Right atrium auricular region (tissue), 2 donors: ENCODE data around the gene TM4SF18. TPM values are rescaled to one million over a fixed set of nuclear protein-coding genes. Genes with fewer than 3 reads are reported as not detected.

ENCODE experiments used
- DNase-seq: peaks from one replicate; pipeline ENCODE4 v3.0.0-alpha.2; 2019; ENCODE audit warnings: low spot score
- H3K27ac ChIP-seq, 2 donors: fragments of 200-600 bp; sonication (generic); 1 replicate in 1 of 2; 2 replicates in 1 of 2; pipeline ENCODE4 v1.5.1; 2016 to 2019
- H3K27me3 ChIP-seq, 2 donors: fragments of 200-600 bp; sonication (generic); one replicate each; pipeline versions ENCODE4 v1.5.1 to v1.6.0; 2017 to 2019
- H3K36me3 ChIP-seq: fragments of 200-600 bp; sonication (generic); one replicate; pipeline ENCODE4 v1.5.1; 2016
- H3K4me1 ChIP-seq, 2 donors: fragments of 200-600 bp; sonication (generic); one replicate each; pipeline versions ENCODE4 v1.5.1 to v1.6.0; 2017 to 2019
- H3K4me3 ChIP-seq, 2 donors: fragments of 200-600 bp; sonication (generic); 1 replicate in 1 of 2; 2 replicates in 1 of 2; pipeline ENCODE4 v1.5.1; 2017 to 2019; ENCODE audit warnings: mild to moderate bottlenecking in 1 of 2, moderate library complexity in 1 of 2
- H3K9me3 ChIP-seq, 2 donors: fragments of 200-600 bp; sonication (generic); one replicate each; pipeline ENCODE4 v1.5.1; 2019
- total RNA-seq, 2 donors: library from RNA; depleted of rRNA; stranded (reverse); fragments of >200 nt; gene quantifications; one replicate each; pipeline ENCODE4 v1.1.0, GENCODE V29; 2016
- TF ChIP-seq, protein P1 (sequence below), 2 donors: fragments of 200-600 bp; sonication (generic); IDR thresholded peaks; one replicate each; pipeline ENCODE4 v1.5.1; 2019; ENCODE audit warnings: antibody characterized with exemption in 2 of 2

The TM4SF18 gene
- total RNA-seq, 2 donors from 2014 or later = 6.7 to 13.8 TPM

DNA sequence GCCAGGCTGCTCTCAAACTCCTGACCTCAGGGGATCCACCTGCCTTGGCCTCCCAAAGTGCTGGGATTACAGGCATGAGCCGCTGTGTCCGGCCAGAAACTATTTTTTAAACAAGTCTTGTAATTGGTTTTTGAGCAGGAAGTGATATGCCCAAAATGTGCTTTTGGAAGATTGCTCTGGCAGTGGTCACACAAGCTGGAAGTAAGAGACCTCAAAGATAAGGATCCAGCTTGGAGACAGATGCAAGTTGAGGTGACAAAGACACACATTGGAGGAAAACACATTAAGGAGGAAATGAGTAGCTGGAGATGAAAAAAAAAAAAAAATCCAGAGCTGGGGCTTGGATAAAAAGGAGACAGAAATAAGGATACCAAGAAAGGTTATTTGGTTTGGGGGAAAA lies 6.3 kb downstream of the TM4SF18 start:
- Histone ChIP-seq H3K9me3 (no peaks in the 10 kb centered on the region), H3K27me3 (no peaks in the 10 kb centered on the region), H3K4me3 (no peak overlapping the region), H3K36me3 (no peaks in the 10 kb centered on the region), H3K27ac (no peak overlapping the region), H3K4me1 (no peaks in the 10 kb centered on the region)
- TF ChIP-seq, protein P1, sequence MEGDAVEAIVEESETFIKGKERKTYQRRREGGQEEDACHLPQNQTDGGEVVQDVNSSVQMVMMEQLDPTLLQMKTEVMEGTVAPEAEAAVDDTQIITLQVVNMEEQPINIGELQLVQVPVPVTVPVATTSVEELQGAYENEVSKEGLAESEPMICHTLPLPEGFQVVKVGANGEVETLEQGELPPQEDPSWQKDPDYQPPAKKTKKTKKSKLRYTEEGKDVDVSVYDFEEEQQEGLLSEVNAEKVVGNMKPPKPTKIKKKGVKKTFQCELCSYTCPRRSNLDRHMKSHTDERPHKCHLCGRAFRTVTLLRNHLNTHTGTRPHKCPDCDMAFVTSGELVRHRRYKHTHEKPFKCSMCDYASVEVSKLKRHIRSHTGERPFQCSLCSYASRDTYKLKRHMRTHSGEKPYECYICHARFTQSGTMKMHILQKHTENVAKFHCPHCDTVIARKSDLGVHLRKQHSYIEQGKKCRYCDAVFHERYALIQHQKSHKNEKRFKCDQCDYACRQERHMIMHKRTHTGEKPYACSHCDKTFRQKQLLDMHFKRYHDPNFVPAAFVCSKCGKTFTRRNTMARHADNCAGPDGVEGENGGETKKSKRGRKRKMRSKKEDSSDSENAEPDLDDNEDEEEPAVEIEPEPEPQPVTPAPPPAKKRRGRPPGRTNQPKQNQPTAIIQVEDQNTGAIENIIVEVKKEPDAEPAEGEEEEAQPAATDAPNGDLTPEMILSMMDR (IDR thresholded peaks at IDR 0.05) = no peak
- no peak for DNase-seq

DNA sequence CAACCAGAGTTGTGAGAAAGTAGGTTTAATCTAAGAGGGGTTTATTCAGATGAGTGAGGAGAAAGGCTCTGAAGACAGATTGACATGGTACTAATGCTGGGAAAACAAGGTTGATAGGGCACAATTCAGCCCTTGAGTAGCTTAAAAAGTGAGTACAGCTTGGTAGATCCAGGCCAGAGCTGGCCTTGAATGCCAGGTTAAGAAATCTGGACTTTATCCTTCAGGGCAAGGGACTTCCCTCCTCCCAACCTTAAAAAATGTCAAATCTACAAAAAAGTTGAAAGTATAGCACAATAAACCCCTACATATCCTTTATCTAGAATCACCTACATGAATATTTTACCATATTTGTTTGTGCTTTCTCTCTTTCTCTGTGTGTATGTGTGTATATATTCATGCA lies 7.9 kb downstream of the TM4SF18 start:
- TF ChIP-seq, protein P1 (IDR thresholded peaks at IDR 0.05) = no peak
- no peaks in the 10 kb centered on the region for H3K36me3 ChIP-seq
- H3K4me3 ChIP-seq = no peak overlapping the region
- no peaks in the 10 kb centered on the region for H3K4me1 ChIP-seq
- DNase-seq = no peak
- H3K27ac ChIP-seq = no peak overlapping the region
- no peaks in the 10 kb centered on the region for H3K9me3 ChIP-seq
- H3K27me3 ChIP-seq = no peaks in the 10 kb centered on the region

DNA sequence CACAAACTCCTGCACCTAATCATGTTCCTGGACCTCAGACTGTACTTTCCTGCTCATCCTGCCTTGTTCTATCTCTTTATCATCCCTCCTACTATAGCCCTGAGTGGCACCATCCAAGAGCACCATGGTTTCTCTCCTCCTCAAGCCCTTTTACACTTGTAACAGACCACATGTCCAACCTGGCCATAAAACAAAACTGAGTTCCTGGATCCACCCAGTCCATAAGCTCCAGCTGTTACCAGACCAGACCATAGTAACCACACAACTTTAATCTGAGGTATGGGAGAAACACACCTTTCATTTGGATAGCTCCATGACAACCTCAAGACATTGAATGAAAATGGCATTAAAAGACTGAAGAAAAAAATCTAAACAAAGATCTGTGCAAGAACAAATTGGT lies 9.1 kb downstream of the TM4SF18 start:
- DNase-seq = no peak
- Histone ChIP-seq H3K4me3 (no peak overlapping the region), H3K9me3 (no peaks in the 10 kb centered on the region), H3K27me3 (no peaks in the 10 kb centered on the region), H3K36me3 (no peaks in the 10 kb centered on the region), H3K4me1 (no peaks in the 10 kb centered on the region), H3K27ac (no peak overlapping the region)
- TF ChIP-seq, protein P1 (IDR thresholded peaks at IDR 0.05) = no peak

DNA sequence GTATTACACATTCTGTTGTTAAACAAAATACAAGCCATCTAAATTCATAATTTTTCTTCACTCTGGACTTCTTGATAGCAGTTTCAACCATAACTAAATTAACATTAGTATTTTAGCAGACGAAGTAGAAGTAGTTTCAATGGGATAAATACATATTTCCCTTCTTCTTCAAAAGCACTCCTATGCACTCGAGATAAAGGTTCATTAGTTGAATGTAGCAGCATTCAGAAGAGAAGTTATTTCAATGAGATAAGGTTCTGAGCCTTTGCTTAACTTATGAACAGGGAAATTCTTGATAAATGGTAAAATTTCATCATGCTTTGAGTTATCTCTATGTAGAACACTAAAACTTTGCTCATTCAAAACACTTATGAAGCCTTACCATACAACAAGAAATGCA lies 11.8 kb downstream of the TM4SF18 start:
- no peak overlapping the region for H3K27ac ChIP-seq
- TF ChIP-seq, protein P1 (IDR thresholded peaks at IDR 0.05) = no peak
- no peak overlapping the region for H3K4me3 ChIP-seq
- H3K4me1 ChIP-seq = no peaks in the 10 kb centered on the region
- H3K27me3 ChIP-seq = no peaks in the 10 kb centered on the region
- no peaks in the 10 kb centered on the region for H3K9me3 ChIP-seq
- H3K36me3 ChIP-seq = no peaks in the 10 kb centered on the region
- DNase-seq = no peak

DNA sequence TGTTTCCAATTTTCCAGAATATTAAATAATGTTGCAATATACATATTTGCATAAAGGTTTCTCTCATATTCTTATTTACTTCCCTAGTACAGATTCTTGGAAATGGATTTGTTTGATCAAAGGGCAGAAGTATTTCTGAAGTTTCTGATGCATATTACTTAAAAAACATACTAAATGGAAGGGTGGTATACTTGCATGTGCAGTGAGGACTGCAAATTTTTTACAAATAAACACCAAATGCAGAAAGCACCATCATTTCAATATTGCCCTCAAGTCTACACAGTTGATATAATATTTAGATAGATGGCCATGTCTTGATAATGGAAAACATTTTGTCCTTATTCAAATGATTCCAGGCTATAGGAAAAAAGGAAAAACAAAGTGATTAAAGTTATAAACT lies 12.3 kb downstream of the TM4SF18 start:
- H3K9me3 ChIP-seq = no peaks in the 10 kb centered on the region
- no peak for DNase-seq
- H3K4me1 ChIP-seq = peaks cover 0 to under 1% of the 10 kb centered on the region in 2 donors
- H3K27me3 ChIP-seq = no peaks in the 10 kb centered on the region
- TF ChIP-seq, protein P1 (IDR thresholded peaks at IDR 0.05) = no peak
- H3K4me3 ChIP-seq = no peak overlapping the region
- no peak overlapping the region for H3K27ac ChIP-seq
- H3K36me3 ChIP-seq = no peaks in the 10 kb centered on the region

DNA sequence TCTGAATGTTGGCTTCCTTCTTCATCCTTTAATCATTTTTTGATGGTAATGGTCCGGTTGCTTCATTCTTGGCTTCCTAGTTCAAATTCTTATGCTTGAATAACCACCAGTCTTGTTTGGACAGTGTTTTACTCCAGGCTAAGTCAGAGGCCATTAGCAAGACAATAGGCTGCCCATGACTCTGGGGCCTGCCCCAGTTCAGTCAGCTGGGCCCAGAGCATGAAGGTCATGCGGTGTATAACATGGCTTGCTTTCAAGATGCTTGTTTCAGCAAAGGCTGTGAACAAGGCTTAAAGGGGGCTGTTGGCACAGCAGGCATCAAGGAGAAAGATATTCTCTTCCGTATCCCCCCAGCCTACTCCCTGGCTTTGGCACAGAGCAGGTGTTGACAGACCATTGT lies 13.7 kb downstream of the TM4SF18 start:
- Histone ChIP-seq H3K4me1 (peaks cover 0 to 5% of the 10 kb centered on the region in 2 donors), H3K27me3 (no peaks in the 10 kb centered on the region), H3K27ac (no peak overlapping the region), H3K4me3 (no peak overlapping the region), H3K9me3 (no peaks in the 10 kb centered on the region), H3K36me3 (no peaks in the 10 kb centered on the region)
- TF ChIP-seq, protein P1 (IDR thresholded peaks at IDR 0.05) = no peak
- DNase-seq = no peak
